Measurements from ENCODE around the gene MICAL3. TPM values are rescaled to one million over a fixed set of nuclear protein-coding genes. Genes with fewer than 3 reads are reported as not detected.

The MICAL3 gene
- total and polyA plus RNA-seq, 2 of the 8 experiments (the other 6 are each of a cell fraction or from before 2014, with no cell fraction given) = 8.3 to 41.8 TPM

GRCh38 chr22:17953147-17953546 lies 71.2 kb downstream of the MICAL3 start:
- Histone ChIP-seq H3K56ac (replicated peaks; ENCODE audit: insufficient read length, low read depth, low read length) (no peak overlapping the region), H3K4me1 (replicated peaks in 1 of 4; ENCODE audit: control insufficient read depth in 3 of 4, insufficient read depth in 4 of 4, low read length in 3 of 4) (peaks cover 0 to 4% (median 0%) of the 10 kb centered on the region in 4 experiments; a peak in 3 of 7 replicates), H2AFZ (ENCODE audit: low read length) (no peak overlapping the region), H4K91ac (replicated peaks; ENCODE audit: insufficient read length, low read length) (no peak overlapping the region), H2BK5ac (ENCODE audit: low read depth, low read length) (no peak overlapping the region), H2BK12ac (ENCODE audit: low read depth, low read length) (no peak overlapping the region), H3K36me3 (ENCODE audit: control insufficient read depth in 2 of 4, insufficient read depth in 4 of 4, low read length in 3 of 4) (no peaks in the 10 kb centered on the region), H4K5ac (ENCODE audit: insufficient read length, low read depth, low read length) (no peak overlapping the region), H3K23me2 (ENCODE audit: low read depth, low read length) (no peaks in the 10 kb centered on the region), H3K4me3 (ENCODE audit: extremely low read depth in 1 of 4, insufficient read depth in 2 of 4, low read depth in 3 of 4, low read length in 4 of 4) (no peak overlapping the region), H2AK5ac (ENCODE audit: low read depth, low read length) (peak overlapping the region; percentile 72; the same call in 1 of the 2 replicates), H3K27ac (ENCODE audit: low read depth, low read length) (no peak overlapping the region), H3K79me2 (ENCODE audit: control insufficient read depth in 1 of 2, insufficient read depth in 2 of 2, low read length in 2 of 2) (peaks cover 3 to 47% of the 10 kb centered on the region in 2 experiments; a peak in 2 of 4 replicates), H3K79me1 (ENCODE audit: low read depth, low read length) (peaks cover 20% of the 10 kb centered on the region), H3K4ac (replicated peaks; ENCODE audit: insufficient read length, low read depth, low read length) (no peak overlapping the region), H3K23ac (ENCODE audit: insufficient read length) (no peak overlapping the region), H3K14ac (ENCODE audit: insufficient read length) (no peak overlapping the region), H3K9ac (replicated peaks in 1 of 4; ENCODE audit: extremely low read depth in 1 of 4, low read depth in 3 of 4, low read length in 3 of 4) (no peak overlapping the region), H2BK20ac (ENCODE audit: low read length) (no peak overlapping the region), H4K20me1 (replicated peaks in 1 of 2; ENCODE audit: control insufficient read depth in 1 of 2, insufficient read depth in 2 of 2, low read length in 2 of 2) (peaks cover 0 to 17% of the 10 kb centered on the region in 2 experiments), H3K18ac (ENCODE audit: extremely low read depth, low read length) (no peak overlapping the region), H2BK120ac (replicated peaks; ENCODE audit: low read depth, low read length) (no peak overlapping the region), H3K9me3 (ENCODE audit: insufficient read depth in 2 of 2, low read depth in 1 of 2, low read length in 1 of 2) (no peaks in the 10 kb centered on the region), H3K27me3 (replicated peaks in 1 of 4; ENCODE audit: control insufficient read depth in 3 of 4, extremely low read depth in 1 of 4, insufficient read depth in 3 of 4, low read length in 3 of 4) (no peaks in the 10 kb centered on the region), H4K8ac (ENCODE audit: extremely low read depth, insufficient read depth, low read length) (no peak overlapping the region), H2BK15ac (ENCODE audit: low read length) (no peak overlapping the region), H3K4me2 (ENCODE audit: insufficient read depth in 1 of 2, low read depth in 2 of 2, low read length in 2 of 2) (no peak overlapping the region)
- WGBS, 2 experiments (ENCODE audit: extremely low coverage in 1 of 2, insufficient coverage in 1 of 2, insufficient read length in 1 of 2, insufficient replicate concordance in 2 of 2, low coverage in 1 of 2, low lambda C conversion rate in 2 of 2, missing lambda C conversion rate in 1 of 2) = 76% methylated on average over 4 of the region's 4 CpGs; no CpG with 5 or more reads in 1 of the 2 experiments
- ChIA-PET POLR2A (ENCODE audit: partially characterized antibody) (no interaction called here), CTCF (ENCODE audit: partially characterized antibody) (no interaction called here)
- DNase-seq (ENCODE audit: low read depth in 1 of 2, low spot score in 2 of 2) (no peak), FAIRE-seq (no peak)
